GM10248 (cell line): ENCODE measurements around the gene CUL1.

Source experiments
- CTCF ChIA-PET: fragments of 300-600 bp; sonication (Branson Sonifier 250); formaldehyde crosslinking; extraction: SDS; loops from one replicate; lab custom pipeline; 2021; ENCODE audit warnings: antibody characterized with exemption; lab: Yijun Ruan, JAX
- POLR2A ChIA-PET: fragments of 350-650 bp; sonication (Branson Sonifier 250); formaldehyde crosslinking; extraction: SDS; loops from one replicate; lab custom pipeline; 2020; ENCODE audit warnings: antibody characterized with exemption; lab: Yijun Ruan, JAX
- DNase-seq: peaks from one replicate; pipeline ENCODE4 v3.0.0; 2012; ENCODE audit errors: extremely low spot score
- TF ChIP-seq, protein P1 (sequence below): IDR thresholded peaks from 2 replicates; pipeline ENCODE4 v1.5.1; 2012; ENCODE audit warnings: mild to moderate bottlenecking, low read depth; ENCODE audit errors: extremely low read depth, missing control alignments, control extremely low read depth

Gene CUL1

DNA sequence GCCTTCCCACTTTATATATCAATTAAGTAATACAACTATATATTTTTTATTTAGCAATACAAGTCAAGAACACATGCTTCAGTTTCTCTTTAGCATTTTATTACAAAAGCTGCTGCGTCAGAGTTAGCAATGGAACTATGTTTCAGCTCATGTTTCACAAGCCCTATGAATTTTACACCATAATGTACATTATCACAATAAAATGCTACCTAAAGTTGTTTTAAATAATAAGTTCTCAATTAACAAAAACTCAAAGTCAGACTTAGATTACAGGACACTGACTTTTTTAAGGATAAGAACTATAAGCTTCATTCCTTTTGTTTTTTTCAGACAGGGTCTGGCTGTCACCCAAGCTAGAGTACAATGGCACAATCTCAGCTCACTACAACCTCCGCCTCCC lies 133.1 kb downstream of the CUL1 start:
- CTCF ChIA-PET: interaction anchor here (0.6 to 1.5 kb wide), 4 partner anchors 8 to 110 kb away, joined by 3 read pairs; no protein-coding TSS in a partner anchor
- POLR2A ChIA-PET: no interaction called here
- TF ChIP-seq, protein P1, sequence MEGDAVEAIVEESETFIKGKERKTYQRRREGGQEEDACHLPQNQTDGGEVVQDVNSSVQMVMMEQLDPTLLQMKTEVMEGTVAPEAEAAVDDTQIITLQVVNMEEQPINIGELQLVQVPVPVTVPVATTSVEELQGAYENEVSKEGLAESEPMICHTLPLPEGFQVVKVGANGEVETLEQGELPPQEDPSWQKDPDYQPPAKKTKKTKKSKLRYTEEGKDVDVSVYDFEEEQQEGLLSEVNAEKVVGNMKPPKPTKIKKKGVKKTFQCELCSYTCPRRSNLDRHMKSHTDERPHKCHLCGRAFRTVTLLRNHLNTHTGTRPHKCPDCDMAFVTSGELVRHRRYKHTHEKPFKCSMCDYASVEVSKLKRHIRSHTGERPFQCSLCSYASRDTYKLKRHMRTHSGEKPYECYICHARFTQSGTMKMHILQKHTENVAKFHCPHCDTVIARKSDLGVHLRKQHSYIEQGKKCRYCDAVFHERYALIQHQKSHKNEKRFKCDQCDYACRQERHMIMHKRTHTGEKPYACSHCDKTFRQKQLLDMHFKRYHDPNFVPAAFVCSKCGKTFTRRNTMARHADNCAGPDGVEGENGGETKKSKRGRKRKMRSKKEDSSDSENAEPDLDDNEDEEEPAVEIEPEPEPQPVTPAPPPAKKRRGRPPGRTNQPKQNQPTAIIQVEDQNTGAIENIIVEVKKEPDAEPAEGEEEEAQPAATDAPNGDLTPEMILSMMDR: no peak
- no peak for DNase-seq

DNA sequence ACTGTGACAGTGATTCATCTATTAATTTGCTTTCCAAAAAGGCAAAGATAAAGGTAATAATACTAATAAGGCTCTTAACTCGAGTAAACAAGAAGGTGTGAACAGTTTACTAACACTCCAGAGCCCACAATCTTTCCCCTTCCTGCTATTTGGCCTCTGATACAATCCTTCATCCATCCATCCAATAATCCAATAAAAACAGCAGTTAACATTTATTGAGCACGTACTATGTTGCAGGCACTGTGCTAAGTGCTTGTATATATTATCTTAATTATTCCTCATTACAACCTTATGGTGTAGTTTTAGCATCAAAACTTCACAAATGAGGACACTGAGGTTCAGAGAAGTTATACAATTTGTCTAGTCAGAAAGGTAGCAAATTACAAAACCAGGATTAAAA lies 135.9 kb downstream of the CUL1 start:
- CTCF ChIA-PET: no interaction called here
- POLR2A ChIA-PET: no interaction called here
- no peak for DNase-seq
- TF ChIP-seq, protein P1: no peak

DNA sequence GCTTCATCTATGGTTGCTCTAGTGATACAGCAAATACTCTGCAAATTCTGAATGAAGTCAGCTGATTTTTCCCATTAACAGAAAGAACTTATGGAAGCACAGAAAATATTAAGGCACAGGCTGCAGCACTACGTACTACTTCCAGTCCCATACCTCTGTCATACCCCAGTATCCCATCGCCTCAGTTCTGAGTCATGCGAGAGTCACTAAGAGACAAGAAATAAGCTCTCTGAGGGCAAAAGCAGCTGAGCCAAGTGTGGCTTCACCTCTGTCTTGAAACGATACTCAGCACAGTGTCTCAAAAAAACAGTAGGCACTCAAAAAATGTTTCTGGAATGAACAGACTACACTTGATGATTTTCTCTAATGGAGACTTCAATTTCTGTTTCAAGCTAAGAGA lies 137.2 kb downstream of the CUL1 start:
- TF ChIP-seq, protein P1: no peak
- POLR2A ChIA-PET: no interaction called here
- CTCF ChIA-PET: interaction anchor here (1.0 kb wide), 1 partner anchor 21 kb away, joined by 3 read pairs; no protein-coding TSS in a partner anchor
- DNase-seq: no peak

DNA sequence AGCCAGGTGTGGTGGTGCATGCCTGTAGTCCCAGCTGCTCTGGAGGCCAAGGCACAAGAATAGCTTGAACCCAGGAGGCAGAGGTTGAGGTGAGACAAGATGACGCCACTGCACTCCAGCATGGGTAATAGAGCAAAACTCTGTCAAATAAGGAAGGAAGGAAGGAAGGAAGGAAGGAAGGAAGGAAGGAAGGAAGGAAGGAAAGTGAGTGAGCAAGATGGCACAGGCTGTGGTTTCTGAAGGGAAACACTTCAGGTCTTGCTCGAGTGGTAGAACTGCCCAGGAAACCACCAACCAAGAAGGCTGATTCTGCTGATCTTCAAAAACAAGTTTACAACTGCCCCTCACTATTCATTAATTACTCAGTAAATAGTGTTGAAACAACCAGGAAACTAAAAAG lies 140.2 kb downstream of the CUL1 start:
- POLR2A ChIA-PET: no interaction called here
- CTCF ChIA-PET: interaction anchor here (1.1 kb wide), 1 partner anchor 10 kb away, joined by 3 read pairs; no protein-coding TSS in a partner anchor
- no peak for DNase-seq
- TF ChIP-seq, protein P1: no peak

DNA sequence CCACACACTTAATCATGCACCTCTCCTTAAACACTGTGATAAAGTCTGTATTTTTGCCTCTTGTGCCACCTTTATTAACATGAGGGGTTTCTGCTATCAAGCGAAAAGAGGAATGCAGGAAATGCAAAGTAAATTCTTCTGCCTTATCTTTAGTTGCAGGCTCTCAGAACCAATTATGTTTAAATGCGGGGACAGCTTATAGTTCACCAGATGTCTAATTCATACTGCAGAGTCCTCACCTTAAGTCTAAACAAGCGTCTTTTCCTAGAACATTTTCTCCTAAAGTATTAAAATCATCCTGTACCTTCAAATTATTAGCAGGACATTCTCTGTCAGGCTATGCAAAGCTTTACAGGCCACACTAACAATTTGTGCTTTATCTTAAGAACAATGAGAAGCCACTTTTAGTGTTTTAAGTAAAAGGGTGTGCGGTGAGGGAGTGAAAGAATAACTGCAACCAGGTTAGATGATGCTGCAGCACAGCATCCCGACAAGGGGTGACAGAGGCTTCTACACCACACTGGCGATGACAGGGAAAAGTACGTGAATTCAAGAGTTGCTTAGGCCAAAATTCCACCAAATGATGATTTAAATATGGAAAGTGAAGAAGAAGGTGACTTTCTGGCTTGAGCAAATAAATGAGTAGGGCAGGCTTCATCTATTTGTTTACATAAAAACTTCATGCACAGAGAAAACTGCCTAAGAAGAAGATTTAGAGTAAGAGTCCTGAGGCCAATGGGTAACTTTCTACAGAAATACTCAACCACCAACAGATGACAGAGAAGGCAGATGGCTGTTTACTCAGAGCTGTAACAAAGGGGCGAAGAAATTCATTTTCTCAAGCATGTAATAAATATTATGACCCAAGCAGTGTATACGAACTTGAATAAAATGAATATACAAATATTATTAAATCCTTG lies 149.4 kb downstream of the CUL1 start:
- CTCF ChIA-PET: interaction anchor here (0.8 to 4.0 kb wide), 4 partner anchors 8 to 19 kb away, joined by 3 to 32 read pairs (median 7); no protein-coding TSS in a partner anchor
- TF ChIP-seq, protein P1: no peak
- POLR2A ChIA-PET: no interaction called here
- DNase-seq: no peak

DNA sequence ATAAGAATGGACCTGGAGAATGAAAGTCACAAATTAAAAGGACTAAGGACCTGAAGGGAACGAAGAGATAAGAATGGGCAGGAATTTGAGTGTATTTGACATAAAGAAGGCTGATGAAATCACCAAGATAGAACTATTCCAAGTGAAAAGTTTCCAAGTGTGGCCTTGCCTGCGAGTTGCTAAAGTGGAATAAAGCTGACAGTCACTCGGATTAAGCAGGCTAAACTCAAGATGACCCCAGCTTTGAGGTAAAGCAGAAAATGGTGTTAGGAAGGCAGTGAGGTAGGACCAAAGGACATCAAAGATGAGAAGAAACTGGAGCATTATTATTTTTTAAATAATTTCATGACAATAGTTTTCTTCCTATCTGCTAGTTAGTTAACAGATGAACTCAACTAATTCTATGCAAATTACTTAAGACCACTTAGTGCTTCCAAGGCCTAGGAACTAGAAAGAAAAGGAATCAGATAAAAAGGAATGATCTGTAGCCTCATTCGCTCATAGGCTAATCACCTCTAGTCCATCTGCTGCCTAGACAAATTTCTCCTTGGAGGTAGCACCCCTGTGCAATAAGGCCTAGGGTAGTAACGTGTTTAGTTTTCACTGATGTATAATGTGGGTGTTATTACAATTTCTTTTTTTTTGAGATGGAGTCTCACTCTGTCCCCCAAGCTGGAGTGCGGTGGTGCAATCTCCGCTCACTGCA lies 150.8 kb downstream of the CUL1 start:
- DNase-seq: no peak
- POLR2A ChIA-PET: no interaction called here
- TF ChIP-seq, protein P1: no peak
- CTCF ChIA-PET: interaction anchor here (0.8 kb wide), 1 partner anchor 11 kb away, joined by 3 read pairs; no protein-coding TSS in a partner anchor
